B cell (primary cell): Measurements from ENCODE around the gene ITGB3. TPM values are rescaled to one million over a fixed set of nuclear protein-coding genes. Genes with fewer than 3 reads are reported as not detected.

Source experiments
- ATAC-seq: fragments of 200-7000 bp; cut with Tn5 transposase; one replicate; pipeline ENCODE4 v1.10.0; 2021; ENCODE audit warnings: low read depth, mild to moderate bottlenecking, moderate number of reproducible peaks, moderate library complexity
- CTCF ChIA-PET: fragments of 350-600 bp; sonication (Branson Sonifier 250); formaldehyde crosslinking; loops from one replicate; lab custom pipeline; 2021; ENCODE audit warnings: antibody characterized with exemption, inconsistent platforms; lab: Charles Lee
- POLR2A ChIA-PET: fragments of 350-600 bp; sonication (Branson Sonifier 250); formaldehyde crosslinking; loops from one replicate; lab custom pipeline; 2021; ENCODE audit warnings: antibody characterized with exemption; lab: Charles Lee
- DNase-seq: peaks from one replicate; pipeline ENCODE4 v3.0.0; 2013
- H2AFZ ChIP-seq: 2 replicates; pipeline ENCODE4 v1.6.1; 2012; ENCODE audit warnings: mild to moderate bottlenecking, low read depth, low read length; ENCODE audit not compliant: insufficient read depth, poor library complexity, severe bottlenecking
- H3K27ac ChIP-seq, 2 donors: 1 replicate in 1 of 2; 2 replicates in 1 of 2; pipeline ENCODE4 v1.5.1; 2012 to 2013; ENCODE audit warnings: low read length in 2 of 2, mild to moderate bottlenecking in 2 of 2, moderate library complexity in 1 of 2
- H3K27me3 ChIP-seq, 4 experiments: fragments of 200-600 bp in 1 of 4; sonication (generic) in 1 of 4; replicated peaks in 1 of 4; 1 replicate in 2 of 4; 2 replicates in 2 of 4; pipeline versions ENCODE4 v1.6.1 to v1.7.0; 2013 to 2016; ENCODE audit warnings: low read length in 3 of 4, mild to moderate bottlenecking in 2 of 4, mixed read lengths in 1 of 4, moderate library complexity in 1 of 4; ENCODE audit not compliant: insufficient read depth in 4 of 4, control insufficient read depth in 3 of 4; ENCODE audit errors: control extremely low read depth in 1 of 4
- H3K36me3 ChIP-seq, 2 experiments: replicated peaks in 1 of 2; 1 replicate in 1 of 2; 2 replicates in 1 of 2; pipeline versions ENCODE4 v1.6.1 to v1.7.1; 2013; ENCODE audit warnings: low read length in 1 of 2; ENCODE audit not compliant: insufficient read depth in 2 of 2, control insufficient read depth in 1 of 2; ENCODE audit errors: control extremely low read depth in 1 of 2, extremely low read depth in 1 of 2
- H3K4me1 ChIP-seq, 2 donors: fragments of 200-600 bp in 1 of 2; sonication (generic) in 1 of 2; 1 replicate in 1 of 2; 2 replicates in 1 of 2; pipeline versions ENCODE4 v1.5.1 to v1.6.1; 2013 to 2017; ENCODE audit warnings: low read length in 2 of 2; ENCODE audit not compliant: control insufficient read depth in 2 of 2, insufficient read depth in 2 of 2
- H3K4me2 ChIP-seq: replicated peaks from 2 replicates; pipeline ENCODE3; 2012; ENCODE audit warnings: mild to moderate bottlenecking, low read depth, low read length; ENCODE audit not compliant: poor library complexity, severe bottlenecking
- H3K4me3 ChIP-seq, 5 experiments: fragments of 200-600 bp in 1 of 5; sonication (generic) in 1 of 5; 1 replicate in 3 of 5; 2 replicates in 2 of 5; pipeline versions ENCODE4 v1.5.1 to v1.7.0; 2011 to 2016; ENCODE audit warnings: low read length in 4 of 5, mild to moderate bottlenecking in 4 of 5, low read depth in 2 of 5, control low read depth in 1 of 5, moderate library complexity in 1 of 5; ENCODE audit not compliant: insufficient read depth in 1 of 5; ENCODE audit errors: control extremely low read depth in 1 of 5, extremely low read depth in 1 of 5
- H3K79me2 ChIP-seq: fragments of 200-600 bp; sonication (generic); one replicate; pipeline ENCODE4 v1.6.0; 2016; ENCODE audit warnings: low read length; ENCODE audit not compliant: control insufficient read depth, insufficient read depth
- H3K9ac ChIP-seq: fragments of 200-600 bp; sonication (generic); 2 replicates; pipeline ENCODE4 v1.6.1; 2017; ENCODE audit warnings: mild to moderate bottlenecking, low read length, moderate library complexity
- H3K9me3 ChIP-seq, 3 donors: one replicate each; pipeline versions ENCODE4 v1.6.1 to v1.7.1; 2013; ENCODE audit warnings: low read length in 2 of 3; ENCODE audit not compliant: control insufficient read depth in 2 of 3, insufficient read depth in 1 of 3; ENCODE audit errors: control extremely low read depth in 1 of 3
- H4K20me1 ChIP-seq: 2 replicates; pipeline ENCODE4 v1.6.0; 2012; ENCODE audit warnings: mild to moderate bottlenecking, low read length; ENCODE audit not compliant: insufficient read depth, control insufficient read depth, poor library complexity, severe bottlenecking
- H3K27ac Mint-ChIP-seq: one replicate; pipeline ENCODE4 v1.8.0; 2021; ENCODE audit warnings: mixed read lengths
- H3K27me3 Mint-ChIP-seq: one replicate; pipeline ENCODE4 v1.8.0; 2021; ENCODE audit warnings: mixed read lengths
- H3K4me1 Mint-ChIP-seq: one replicate; pipeline ENCODE4 v1.8.0; 2021; ENCODE audit warnings: mixed read lengths
- H3K4me3 Mint-ChIP-seq: one replicate; pipeline ENCODE4 v1.8.0; 2021; ENCODE audit warnings: mixed read lengths
- H3K9me3 Mint-ChIP-seq: one replicate; pipeline ENCODE4 v1.8.0; 2022; ENCODE audit warnings: mixed read lengths; ENCODE audit not compliant: insufficient read depth
- EZH2 ChIP-seq: IDR thresholded peaks from 2 replicates; pipeline ENCODE4 v1.6.1; 2012; ENCODE audit warnings: borderline replicate concordance, low read depth, mild to moderate bottlenecking, moderate library complexity, low read length; ENCODE audit not compliant: insufficient read depth, poor library complexity, severe bottlenecking
- WGBS: methylation state at CpG from one replicate; pipeline ENCODE4 v1.1.5; 2013; ENCODE audit warnings: missing lambda C conversion rate; ENCODE audit not compliant: insufficient coverage; 5-methylcytosine and 5-hydroxymethylcytosine counted together
- intact Hi-C: fragments of 100-400 bp; cut with micrococcal nuclease; formaldehyde crosslinking; loops from one replicate; pipeline ENCODE4 v1.10.0; 2022
- polyA plus RNA-seq: library from polyadenylated mRNA; depleted of rRNA; stranded (reverse); fragments of >200 nt; gene quantifications from 2 replicates; pipeline ENCODE4 v1.2.3, GENCODE V29; 2012
- total RNA-seq, 2 donors: library from RNA; stranded (reverse); fragments of 120-200 nt in 1 of 2; gene quantifications; 1 replicate in 1 of 2; 2 replicates in 1 of 2; pipeline versions ENCODE4 v1.2.3 to v1.2.4, GENCODE V29; 2013 to 2022
- TF ChIP-seq, protein P1 (sequence below): fragments of 200-600 bp; IDR thresholded peaks from one replicate; pipeline ENCODE4 v1.8.0; 2022; ENCODE audit warnings: antibody characterized with exemption, mild to moderate bottlenecking

ITGB3 gene
- total and polyA plus RNA-seq, 2 donors (not counting 1 experiment from before 2014, with no cell fraction given): 0.07 to 11.4 TPM

DNA sequence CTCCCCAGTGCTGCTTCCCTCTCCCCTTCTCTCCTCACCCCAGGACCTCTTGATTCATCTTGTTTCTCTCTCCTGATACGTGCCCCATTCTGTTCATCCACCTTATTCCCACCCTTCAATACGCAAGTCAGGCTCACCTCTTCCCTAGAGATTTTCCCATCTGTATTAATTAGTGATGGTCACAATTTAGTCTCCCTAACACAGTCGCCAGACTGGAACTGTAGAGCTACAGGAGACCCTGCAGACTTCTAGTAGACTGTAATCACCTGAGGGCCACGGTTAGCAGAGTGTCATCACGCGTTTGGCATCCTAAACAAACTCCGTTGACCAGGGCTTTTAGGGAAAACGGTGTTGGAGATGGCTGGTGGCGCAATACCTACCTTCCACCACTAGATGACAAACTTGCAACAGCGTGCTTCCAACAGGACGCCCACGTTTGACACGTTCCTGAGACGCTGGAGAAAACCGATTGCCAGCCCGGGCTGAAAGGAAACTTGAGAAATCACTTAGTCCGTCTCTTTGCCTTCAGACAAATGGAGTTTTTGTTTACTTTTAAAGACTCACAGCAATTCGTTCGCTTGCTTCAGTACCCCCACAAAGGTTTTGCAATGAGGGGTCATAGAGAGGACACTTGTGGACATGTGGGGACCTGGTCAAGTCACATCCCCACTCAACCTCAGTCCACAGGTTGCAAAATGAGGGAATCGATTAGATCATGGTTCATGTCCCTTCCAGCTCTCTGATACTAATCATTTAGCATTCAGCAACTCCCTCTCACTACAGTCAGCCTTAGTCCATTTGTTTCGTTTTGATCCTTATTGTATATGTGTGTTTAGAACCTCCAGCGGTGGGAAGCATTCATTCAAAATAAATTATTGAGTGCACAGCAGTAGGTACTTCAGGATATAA is 23.8 kb upstream of the ITGB3 start:
- Histone ChIP-seq H3K9me3 (no peaks in the 10 kb centered on the region), H3K9ac (peak overlapping the region; percentile 54), H3K79me2 (no peaks in the 10 kb centered on the region), H2AFZ (peak overlapping the region; percentile 74), H3K4me2 (peak overlapping the region; percentile 72), H4K20me1 (no peaks in the 10 kb centered on the region), H3K27ac (no peak overlapping the region), H3K27me3 (no peaks in the 10 kb centered on the region), H3K4me3 (peak overlapping the region; percentile 6 to 42 (median 35)), H3K4me1 (peaks cover 22 to 23% of the 10 kb centered on the region in 2 donors), H3K36me3 (no peaks in the 10 kb centered on the region)
- ATAC-seq (peak; percentile 92), DNase-seq (peak; percentile 86)
- TF ChIP-seq EZH2: no peak
- TF ChIP-seq, protein P1, sequence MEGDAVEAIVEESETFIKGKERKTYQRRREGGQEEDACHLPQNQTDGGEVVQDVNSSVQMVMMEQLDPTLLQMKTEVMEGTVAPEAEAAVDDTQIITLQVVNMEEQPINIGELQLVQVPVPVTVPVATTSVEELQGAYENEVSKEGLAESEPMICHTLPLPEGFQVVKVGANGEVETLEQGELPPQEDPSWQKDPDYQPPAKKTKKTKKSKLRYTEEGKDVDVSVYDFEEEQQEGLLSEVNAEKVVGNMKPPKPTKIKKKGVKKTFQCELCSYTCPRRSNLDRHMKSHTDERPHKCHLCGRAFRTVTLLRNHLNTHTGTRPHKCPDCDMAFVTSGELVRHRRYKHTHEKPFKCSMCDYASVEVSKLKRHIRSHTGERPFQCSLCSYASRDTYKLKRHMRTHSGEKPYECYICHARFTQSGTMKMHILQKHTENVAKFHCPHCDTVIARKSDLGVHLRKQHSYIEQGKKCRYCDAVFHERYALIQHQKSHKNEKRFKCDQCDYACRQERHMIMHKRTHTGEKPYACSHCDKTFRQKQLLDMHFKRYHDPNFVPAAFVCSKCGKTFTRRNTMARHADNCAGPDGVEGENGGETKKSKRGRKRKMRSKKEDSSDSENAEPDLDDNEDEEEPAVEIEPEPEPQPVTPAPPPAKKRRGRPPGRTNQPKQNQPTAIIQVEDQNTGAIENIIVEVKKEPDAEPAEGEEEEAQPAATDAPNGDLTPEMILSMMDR: peak; percentile 97
- POLR2A ChIA-PET: no interaction called here
- CTCF ChIA-PET: interaction anchor here (0.7 to 7.5 kb wide), 25 partner anchors 10 to 390 kb away, joined by 3 to 226 read pairs (median 5); partner anchors contain the start of genes CDC27, EFCAB13, ITGB3 and MYL4
- H3K27ac Mint-ChIP-seq: peak overlapping the region; percentile 57
- intact Hi-C loops: loop anchor here (1.0 kb wide), 3 partner anchors 24 to 386 kb away; partner anchors contain the start of gene ITGB3
- 13% methylated on average over 12 of the region's 22 CpGs for WGBS
- no peaks in the 10 kb centered on the region for H3K27me3 Mint-ChIP-seq
- peak overlapping the region; percentile 77 for H3K4me3 Mint-ChIP-seq
- H3K9me3 Mint-ChIP-seq: no peaks in the 10 kb centered on the region
- peaks cover 28% of the 10 kb centered on the region for H3K4me1 Mint-ChIP-seq
